ENCODE data around the gene DRC7. TPM values are rescaled to one million over a fixed set of nuclear protein-coding genes. Genes with fewer than 3 reads are reported as not detected.

DRC7 gene
- total and polyA plus RNA-seq, 10 of the 15 experiments (the other 5 are each of a cell fraction or from before 2014, with no cell fraction given) = 0.06 to 0.49 (median 0.14) TPM; not detected in 4

- intact Hi-C loops (cut with micrococcal nuclease; ENCODE audit: unreplicated experiment) = no loop called here
- RAD21 ChIA-PET (ENCODE audit: unreplicated experiment) = no interaction called here
- H3K79me2 ChIP-seq (ENCODE audit: control insufficient read depth, insufficient read depth, low read length) = no peaks in the 10 kb centered on the region
- SMC1A ChIA-PET (ENCODE audit: uncharacterized antibody, unreplicated experiment) = no interaction called here
- no peaks in the 10 kb centered on the region for H3K9me3 ChIP-seq (replicated peaks; ENCODE audit: control insufficient read depth, insufficient read depth, low read length)
- H4K20me1 ChIP-seq (ENCODE audit: control insufficient read depth, insufficient read depth) = no peaks in the 10 kb centered on the region
- POLR2A ChIA-PET = no interaction called here
- in situ Hi-C loops (cut with MboI) = no loop called here
- WGBS (ENCODE audit: insufficient coverage, insufficient replicate concordance, low lambda C conversion rate, missing lambda C conversion rate) = 72% methylated on average over 9 of the region's 9 CpGs
- H2AFZ ChIP-seq (ENCODE audit: control insufficient read depth, low read depth, low read length) = no peak overlapping the region
- H3K4me3 ChIP-seq = no peak overlapping the region
- H3K27ac ChIP-seq (ENCODE audit: control insufficient read depth, insufficient read depth) = no peak overlapping the region
- H3K4me2 ChIP-seq (ENCODE audit: control insufficient read depth, insufficient read depth) = no peak overlapping the region
- no peaks in the 10 kb centered on the region for H3K27me3 ChIP-seq (replicated peaks in 1 of 2; ENCODE audit: control insufficient read depth in 2 of 2, insufficient read depth in 2 of 2, low read length in 1 of 2)
- FAIRE-seq (no peak), ATAC-seq (no peak), DNase-seq (ENCODE audit: low read depth, low spot score) (no peak)
- no peaks in the 10 kb centered on the region for H3K4me1 ChIP-seq (ENCODE audit: control insufficient read depth, insufficient read depth, low read length)
- no peaks in the 10 kb centered on the region for H3K36me3 ChIP-seq (ENCODE audit: control insufficient read depth in 2 of 2, insufficient read depth in 2 of 2, low read length in 1 of 2)
- no TSS peak for BruUV-seq (replicated peaks)
- no peak overlapping the region for H3K9ac ChIP-seq (ENCODE audit: control insufficient read depth, insufficient read depth, low read length)
- CTCF ChIA-PET = no interaction called here
- TF ChIP-seq SMC3 (IDR thresholded peaks at IDR 0.05; ENCODE audit: borderline replicate concordance, low read length) (no peak), ZNF622 (IDR thresholded peaks at IDR 0.05) (no peak), HDAC6 (IDR thresholded peaks at IDR 0.05; ENCODE audit: unreplicated experiment) (no peak), NFYB (IDR thresholded peaks at IDR 0.05; ENCODE audit: insufficient read depth, low read depth, low read length) (no peak), RELA (IDR thresholded peaks at IDR 0.05; ENCODE audit: borderline replicate concordance, partially characterized antibody) (no peak), ATF3 (IDR thresholded peaks at IDR 0.05; ENCODE audit: borderline replicate concordance, extremely low read depth, low read depth, low read length) (no peak)
These were observed 69.4 kb downstream of the DRC7 start for GRCh38 chr16:57764006-57764340.

- Histone ChIP-seq H2AFZ (ENCODE audit: control insufficient read depth, low read depth, low read length) (no peak overlapping the region), H4K20me1 (ENCODE audit: control insufficient read depth, insufficient read depth) (no peaks in the 10 kb centered on the region), H3K27ac (ENCODE audit: control insufficient read depth, insufficient read depth) (no peak overlapping the region), H3K79me2 (ENCODE audit: control insufficient read depth, insufficient read depth, low read length) (no peaks in the 10 kb centered on the region), H3K4me3 (no peak overlapping the region), H3K4me2 (ENCODE audit: control insufficient read depth, insufficient read depth) (no peak overlapping the region), H3K9ac (ENCODE audit: control insufficient read depth, insufficient read depth, low read length) (no peak overlapping the region), H3K36me3 (ENCODE audit: control insufficient read depth in 2 of 2, insufficient read depth in 2 of 2, low read length in 1 of 2) (no peaks in the 10 kb centered on the region), H3K9me3 (replicated peaks; ENCODE audit: control insufficient read depth, insufficient read depth, low read length) (no peaks in the 10 kb centered on the region), H3K27me3 (replicated peaks in 1 of 2; ENCODE audit: control insufficient read depth in 2 of 2, insufficient read depth in 2 of 2, low read length in 1 of 2) (no peaks in the 10 kb centered on the region), H3K4me1 (ENCODE audit: control insufficient read depth, insufficient read depth, low read length) (no peaks in the 10 kb centered on the region)
- ChIA-PET SMC1A (ENCODE audit: uncharacterized antibody, unreplicated experiment) (no interaction called here), RAD21 (ENCODE audit: unreplicated experiment) (no interaction called here), CTCF (no interaction called here), POLR2A (no interaction called here)
- in situ Hi-C loops (cut with MboI) (no loop called here), intact Hi-C loops (cut with micrococcal nuclease; ENCODE audit: unreplicated experiment) (no loop called here)
- ATAC-seq (peak; percentile 84), DNase-seq (ENCODE audit: low read depth, low spot score) (peak; percentile 3), FAIRE-seq (no peak)
- BruUV-seq (replicated peaks) = no TSS peak
- TF ChIP-seq MEF2B (IDR thresholded peaks at IDR 0.05; ENCODE audit: partially characterized antibody, poor library complexity, severe bottlenecking) (peak; percentile 51), TARDBP (IDR thresholded peaks at IDR 0.05; ENCODE audit: borderline replicate concordance) (no peak), NFXL1 (IDR thresholded peaks at IDR 0.05; ENCODE audit: borderline replicate concordance) (no peak)
- 26% methylated on average over 6 of the region's 6 CpGs for WGBS (ENCODE audit: insufficient coverage, insufficient replicate concordance, low lambda C conversion rate, missing lambda C conversion rate)
These were observed 69.9 kb downstream of the DRC7 start for GRCh38 chr16:57764341-57765159.
